WTC11 (cell line): ENCODE results near the gene LHPP. TPM values are rescaled to one million over a fixed set of nuclear protein-coding genes. Genes with fewer than 3 reads are reported as not detected.

ENCODE experiments used
- ATAC-seq: fragments of 200-7000 bp; cut with Tn5 transposase; 2 replicates; pipeline ENCODE4 v1.10.0; 2021; ENCODE audit warnings: mild to moderate bottlenecking, moderate library complexity
- CTCF ChIA-PET: fragments of 300-600 bp; sonication (Branson Sonifier 250); formaldehyde crosslinking; loops from one replicate; lab custom pipeline; 2021; ENCODE audit warnings: antibody characterized with exemption; lab: Charles Lee
- POLR2A ChIA-PET: fragments of 350-600 bp; sonication (Branson Sonifier 250); formaldehyde crosslinking; loops from one replicate; lab custom pipeline; 2021; ENCODE audit warnings: antibody characterized with exemption; lab: Charles Lee
- DNase-seq: peaks from one replicate; pipeline ENCODE4 v3.0.0; 2021; ENCODE audit warnings: low spot score
- H3K27ac Mint-ChIP-seq: 2 replicates; pipeline ENCODE4 v1.8.0; 2021; ENCODE audit warnings: mixed read lengths
- H3K27me3 Mint-ChIP-seq: 2 replicates; pipeline ENCODE4 v1.8.0; 2021; ENCODE audit warnings: low read depth, mild to moderate bottlenecking, moderate library complexity, mixed read lengths
- H3K36me3 Mint-ChIP-seq: 2 replicates; pipeline ENCODE4 v1.8.0; 2021; ENCODE audit warnings: mixed read lengths
- H3K4me1 Mint-ChIP-seq: 2 replicates; pipeline ENCODE4 v1.8.0; 2022; ENCODE audit warnings: mixed read lengths
- H3K4me3 Mint-ChIP-seq: 2 replicates; pipeline ENCODE4 v1.8.0; 2021; ENCODE audit warnings: mild to moderate bottlenecking, moderate library complexity, mixed read lengths
- H3K9me3 Mint-ChIP-seq: 2 replicates; pipeline ENCODE4 v1.8.0; 2021; ENCODE audit warnings: mixed read lengths
- ATF6 ChIP-seq: sonication (generic); formaldehyde crosslinking; IDR thresholded peaks from 2 replicates; pipeline ENCODE4 v1.8.1; 2023; ENCODE audit warnings: mild to moderate bottlenecking, missing genetic modification reagents
- CREM ChIP-seq: sonication (generic); formaldehyde crosslinking; IDR thresholded peaks from 2 replicates; pipeline ENCODE4 v1.8.1; 2022; ENCODE audit warnings: mild to moderate bottlenecking, missing genetic modification reagents, moderate library complexity
- E2F5 ChIP-seq: sonication (generic); formaldehyde crosslinking; IDR thresholded peaks from 2 replicates; pipeline ENCODE4 v1.8.1; 2022; ENCODE audit warnings: mild to moderate bottlenecking, moderate library complexity, missing genetic modification reagents
- EMX1 ChIP-seq: fragments of 250-450 bp; sonication (Bioruptor Pico); IDR thresholded peaks from 2 replicates; pipeline ENCODE4 v1.8.0; 2021; ENCODE audit warnings: mild to moderate bottlenecking
- GABPB1 ChIP-seq: sonication (generic); formaldehyde crosslinking; IDR thresholded peaks from 2 replicates; pipeline ENCODE4 v1.8.1; 2023; ENCODE audit warnings: mild to moderate bottlenecking, missing genetic modification reagents
- HMGA2 ChIP-seq: fragments of 250-450 bp; sonication (Bioruptor Pico); IDR thresholded peaks from 2 replicates; pipeline ENCODE4 v1.4.0; 2021; ENCODE audit warnings: mild to moderate bottlenecking, moderate library complexity
- MLX ChIP-seq: sonication (generic); formaldehyde crosslinking; IDR thresholded peaks from 2 replicates; pipeline ENCODE4 v1.8.1; 2023; ENCODE audit warnings: mild to moderate bottlenecking, missing genetic modification reagents, moderate library complexity
- PRDM15 ChIP-seq: sonication (generic); formaldehyde crosslinking; IDR thresholded peaks from 2 replicates; pipeline ENCODE4 v1.8.0; 2022; ENCODE audit warnings: missing genetic modification reagents
- SP1 ChIP-seq: sonication (generic); formaldehyde crosslinking; conservative IDR thresholded peaks from 2 replicates; pipeline ENCODE4 v1.8.1; 2022; ENCODE audit warnings: missing genetic modification reagents
- ZBTB43 ChIP-seq: sonication (generic); formaldehyde crosslinking; IDR thresholded peaks from 2 replicates; pipeline ENCODE4 v1.8.1; 2023; ENCODE audit warnings: mild to moderate bottlenecking, missing genetic modification reagents
- ZMAT4 ChIP-seq: fragments of 250-450 bp; sonication (Bioruptor Pico); IDR thresholded peaks from 2 replicates; pipeline ENCODE4 v1.9.0; 2021; ENCODE audit warnings: mild to moderate bottlenecking
- ZNF263 ChIP-seq: sonication (generic); formaldehyde crosslinking; IDR thresholded peaks from 2 replicates; pipeline ENCODE4 v1.8.1; 2022; ENCODE audit warnings: low read depth, mild to moderate bottlenecking, moderate library complexity, missing genetic modification reagents
- total RNA-seq: library from RNA; stranded (reverse); gene quantifications from 3 replicates; pipeline ENCODE4 v1.2.3, GENCODE V29; 2021
- TF ChIP-seq, protein P1 (sequence below): sonication (generic); formaldehyde crosslinking; IDR thresholded peaks from 2 replicates; pipeline ENCODE4 v1.8.1; 2022; ENCODE audit warnings: low read depth, mild to moderate bottlenecking, moderate library complexity, missing genetic modification reagents, borderline replicate concordance

The LHPP gene
- total RNA-seq, 1 experiment from 2014 or later, result 33.2 TPM

GRCh38 chr10:124559372-124560132 is 97.9 kb downstream of the LHPP start:
- no peak for TF ChIP-seq ZMAT4 (CRISPR knock-in tag)
- H3K4me3 Mint-ChIP-seq, result no peak overlapping the region
- DNase-seq (no peak), ATAC-seq (no peak)
- peaks cover 4% of the 10 kb centered on the region for H3K9me3 Mint-ChIP-seq
- H3K36me3 Mint-ChIP-seq, result no peaks in the 10 kb centered on the region; the same call in 1 of the 2 replicates
- no peak overlapping the region for H3K27ac Mint-ChIP-seq
- ChIA-PET POLR2A (interaction anchor here (0.6 kb wide), 1 partner anchor 17 kb away, joined by 3 read pairs; no protein-coding TSS in a partner anchor), CTCF (no interaction called here)
- H3K27me3 Mint-ChIP-seq, result no peaks in the 10 kb centered on the region
- H3K4me1 Mint-ChIP-seq, result peaks cover 3% of the 10 kb centered on the region

DNA sequence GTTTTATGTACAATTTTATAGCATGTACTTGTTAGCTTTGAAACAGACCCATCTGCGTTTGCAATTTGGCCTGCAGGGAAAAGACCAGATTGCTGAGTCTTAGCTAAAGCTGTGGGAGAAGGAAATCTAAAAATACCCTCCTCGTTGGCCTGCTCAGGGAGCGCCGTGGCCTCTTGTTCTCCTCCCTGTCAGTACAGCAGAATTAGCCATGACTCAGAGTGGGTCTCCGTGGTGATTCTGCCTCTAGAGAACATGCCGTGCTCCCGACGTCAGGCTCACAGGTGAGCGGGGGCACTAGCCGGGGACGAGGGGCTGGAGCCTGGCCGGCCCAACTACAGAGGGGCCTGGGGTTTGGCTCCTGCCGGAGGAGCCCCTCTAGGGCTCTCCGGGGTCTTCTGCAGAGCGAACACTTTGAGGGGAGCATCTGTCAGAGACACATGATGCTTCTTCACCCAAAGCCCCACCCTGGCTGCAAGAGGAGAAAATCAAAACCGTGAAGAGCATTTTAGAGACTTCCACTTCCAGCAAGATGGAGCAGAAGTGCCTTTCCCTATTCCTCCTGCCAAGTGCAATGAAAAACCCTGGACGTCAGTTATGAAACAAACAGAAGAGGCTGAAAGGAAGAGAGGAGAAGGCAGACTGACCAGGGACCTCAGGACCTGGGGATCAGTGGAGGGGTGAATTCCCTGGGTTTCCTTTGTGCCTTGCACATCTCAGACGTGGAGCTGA is 98.9 kb downstream of the LHPP start:
- no peaks in the 10 kb centered on the region; the same call in 1 of the 2 replicates for H3K36me3 Mint-ChIP-seq
- H3K4me3 Mint-ChIP-seq, result no peak overlapping the region
- no peaks in the 10 kb centered on the region for H3K27me3 Mint-ChIP-seq
- H3K27ac Mint-ChIP-seq, result no peak overlapping the region
- DNase-seq (no peak), ATAC-seq (no peak)
- TF ChIP-seq ZBTB43 (CRISPR knock-in tag) (no peak), CREM (CRISPR knock-in tag) (no peak), MLX (CRISPR knock-in tag) (no peak), GABPB1 (CRISPR knock-in tag) (no peak), PRDM15 (CRISPR knock-in tag) (no peak), ZNF263 (CRISPR knock-in tag) (no peak), E2F5 (CRISPR knock-in tag) (no peak), SP1 (CRISPR knock-in tag) (no peak), ATF6 (CRISPR knock-in tag) (no peak), EMX1 (no peak), HMGA2 (no peak)
- TF ChIP-seq, protein P1, sequence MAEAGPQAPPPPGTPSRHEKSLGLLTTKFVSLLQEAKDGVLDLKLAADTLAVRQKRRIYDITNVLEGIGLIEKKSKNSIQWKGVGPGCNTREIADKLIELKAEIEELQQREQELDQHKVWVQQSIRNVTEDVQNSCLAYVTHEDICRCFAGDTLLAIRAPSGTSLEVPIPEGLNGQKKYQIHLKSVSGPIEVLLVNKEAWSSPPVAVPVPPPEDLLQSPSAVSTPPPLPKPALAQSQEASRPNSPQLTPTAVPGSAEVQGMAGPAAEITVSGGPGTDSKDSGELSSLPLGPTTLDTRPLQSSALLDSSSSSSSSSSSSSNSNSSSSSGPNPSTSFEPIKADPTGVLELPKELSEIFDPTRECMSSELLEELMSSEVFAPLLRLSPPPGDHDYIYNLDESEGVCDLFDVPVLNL (CRISPR knock-in tag), result no peak
- peaks cover 4% of the 10 kb centered on the region for H3K9me3 Mint-ChIP-seq
- ChIA-PET CTCF (no interaction called here), POLR2A (no interaction called here)
- peaks cover 13% of the 10 kb centered on the region for H3K4me1 Mint-ChIP-seq
